Measurements from ENCODE around the gene PRR14. TPM values are rescaled to one million over a fixed set of nuclear protein-coding genes. Genes with fewer than 3 reads are reported as not detected.

Gene PRR14
- total and polyA plus RNA-seq, 2 of the 4 experiments (the other 2 are of a cell fraction), result 1.4 to 11.9 TPM

- Histone ChIP-seq H2BK120ac (ENCODE audit: low read depth, low read length) (no peak overlapping the region), H3K79me1 (ENCODE audit: low read depth in 1 of 2, low read length in 2 of 2) (peaks cover 0 to under 1% of the 10 kb centered on the region in 2 experiments; a peak in 2 of 4 replicates), H2BK5ac (ENCODE audit: low read depth, low read length, poor library complexity, severe bottlenecking) (no peak overlapping the region), H3K36me3 (ENCODE audit: control insufficient read depth, insufficient read depth, low read length) (no peaks in the 10 kb centered on the region), H3K9me1 (ENCODE audit: insufficient read depth, low read length) (0 out of 2 replicates have a peak, but pooled peaks cover 3% of the 10 kb centered on the region), H3K27me3 (ENCODE audit: control insufficient read depth, insufficient read depth, low read length) (0 out of 2 replicates have a peak, but pooled peaks cover 2% of the 10 kb centered on the region), H3K4me2 (ENCODE audit: low read depth, low read length) (no peak overlapping the region), H3K27ac (ENCODE audit: insufficient read depth, low read length) (no peak overlapping the region), H4K91ac (ENCODE audit: insufficient read depth, low read depth, low read length) (no peak overlapping the region), H2BK20ac (ENCODE audit: low read depth, low read length) (no peak overlapping the region), H3K4me1 (ENCODE audit: control insufficient read depth, insufficient read depth, low read length) (no peaks in the 10 kb centered on the region), H2AFZ (replicated peaks; ENCODE audit: low read length, poor library complexity) (peak overlapping the region; percentile 54), H4K5ac (ENCODE audit: low read depth, low read length) (no peak overlapping the region), H4K20me1 (ENCODE audit: insufficient read depth, low read length) (no peaks in the 10 kb centered on the region), H3K18ac (ENCODE audit: low read depth, low read length) (no peak overlapping the region), H2AK9ac (replicated peaks; ENCODE audit: low read depth, low read length, poor library complexity) (no peak overlapping the region), H3K4ac (ENCODE audit: low read depth, low read length) (no peak overlapping the region), H2AK5ac (ENCODE audit: low read depth, low read length) (no peak overlapping the region), H3K23ac (ENCODE audit: low read depth, low read length) (no peak overlapping the region), H3K9ac (ENCODE audit: low read depth, low read length) (no peak overlapping the region), H4K8ac (ENCODE audit: low read depth in 2 of 2, low read length in 2 of 2) (no peak overlapping the region), H3K9me3 (ENCODE audit: control insufficient read depth, insufficient read depth, low read length) (no peaks in the 10 kb centered on the region), H3K56ac (ENCODE audit: extremely low read depth, insufficient read depth, low read length) (no peak overlapping the region), H3K4me3 (ENCODE audit: insufficient read depth, low read depth, low read length) (no peak overlapping the region), H2BK15ac (ENCODE audit: low read depth, low read length) (no peak overlapping the region), H3K14ac (replicated peaks; ENCODE audit: low read depth, low read length) (no peak overlapping the region)
- TF ChIP-seq POLR2A (IDR thresholded peaks at IDR 0.05; ENCODE audit: low read depth, low read length), result no peak
- TF ChIP-seq MXI1 (IDR thresholded peaks at IDR 0.05; ENCODE audit: borderline replicate concordance, low read depth, low read length), result no peak
- no peak for TF ChIP-seq MAFK (IDR thresholded peaks at IDR 0.05; ENCODE audit: low read depth, low read length)
- no peak for TF ChIP-seq NFE2L2 (IDR thresholded peaks at IDR 0.05; ENCODE audit: low read depth, low read length)
- TF ChIP-seq RFX5 (IDR thresholded peaks at IDR 0.05; ENCODE audit: low read depth, low read length), result no peak
- TF ChIP-seq BHLHE40 (IDR thresholded peaks at IDR 0.05; ENCODE audit: low read depth, low read length), result no peak
- no peak for TF ChIP-seq CHD1 (IDR thresholded peaks at IDR 0.05; ENCODE audit: low read depth, low read length)
- ChIA-PET CTCF (no interaction called here), POLR2A (ENCODE audit: unreplicated experiment) (no interaction called here)
- dilution Hi-C loops (cut with HindIII; ENCODE audit: low sequenced_read_pairs, unreplicated experiment), result no loop called here
- no peak for DNase-seq
- in situ Hi-C loops (cut with MboI; ENCODE audit: low sequenced_read_pairs), result no loop called here
- 55% methylated on average over 4 of the region's 4 CpGs; no CpG with 5 or more reads in 1 of the 2 experiments for WGBS, 2 experiments (ENCODE audit: extremely low coverage in 2 of 2, insufficient read length in 1 of 2)
- no peak for ATAC-seq (ENCODE audit: low read depth)
- no TSS peak for BruUV-seq (replicated peaks)
- intact Hi-C loops (cut with micrococcal nuclease), result no loop called here
These were observed 41.1 kb downstream of the PRR14 start for GRCh38 chr16:30691907-30692306.
